Sciatic nerve (tissue), 2 donors: ENCODE data around the gene ASH1L. TPM values are rescaled to one million over a fixed set of nuclear protein-coding genes. Genes with fewer than 3 reads are reported as not detected.

ENCODE experiments used
- ATAC-seq: fragments of 200-7000 bp; cut with Tn5 transposase; one replicate; pipeline ENCODE4 v1.9.1; 2020; ENCODE audit warnings: mild to moderate bottlenecking, moderate library complexity
- DNase-seq: peaks from one replicate; pipeline ENCODE4 v3.0.0-alpha.2; 2020; ENCODE audit warnings: low spot score
- intact Hi-C: fragments of 100-400 bp; cut with DNase I; formaldehyde crosslinking; loops from one replicate; pipeline ENCODE4 v1.14.2; 2022
- total RNA-seq: library from RNA; stranded (reverse); fragmentation: NEBNext Ultra II Directional; extraction: Animal tissue kit (Norgen Biotek cat#: 25700); gene quantifications from one replicate; pipeline ENCODE4 v1.2.1, GENCODE V29; 2021
- donor health status: DM: no; HTN: no; CAD: no.
- donor health status: DM: no; HTN: no; CAD: no.

Gene ASH1L
- total RNA-seq, 1 donor from 2014 or later, result 129 TPM

GRCh38 chr1:155323729-155324036, 238.9 kb downstream of the ASH1L start:
- DNase-seq, result peak; percentile 95
- intact Hi-C loops, result loop anchor here (5.0 kb wide), 1 partner anchor 51 kb away; the partner anchor contains the start of gene CLK2
- ATAC-seq, result peak; percentile 80

DNA sequence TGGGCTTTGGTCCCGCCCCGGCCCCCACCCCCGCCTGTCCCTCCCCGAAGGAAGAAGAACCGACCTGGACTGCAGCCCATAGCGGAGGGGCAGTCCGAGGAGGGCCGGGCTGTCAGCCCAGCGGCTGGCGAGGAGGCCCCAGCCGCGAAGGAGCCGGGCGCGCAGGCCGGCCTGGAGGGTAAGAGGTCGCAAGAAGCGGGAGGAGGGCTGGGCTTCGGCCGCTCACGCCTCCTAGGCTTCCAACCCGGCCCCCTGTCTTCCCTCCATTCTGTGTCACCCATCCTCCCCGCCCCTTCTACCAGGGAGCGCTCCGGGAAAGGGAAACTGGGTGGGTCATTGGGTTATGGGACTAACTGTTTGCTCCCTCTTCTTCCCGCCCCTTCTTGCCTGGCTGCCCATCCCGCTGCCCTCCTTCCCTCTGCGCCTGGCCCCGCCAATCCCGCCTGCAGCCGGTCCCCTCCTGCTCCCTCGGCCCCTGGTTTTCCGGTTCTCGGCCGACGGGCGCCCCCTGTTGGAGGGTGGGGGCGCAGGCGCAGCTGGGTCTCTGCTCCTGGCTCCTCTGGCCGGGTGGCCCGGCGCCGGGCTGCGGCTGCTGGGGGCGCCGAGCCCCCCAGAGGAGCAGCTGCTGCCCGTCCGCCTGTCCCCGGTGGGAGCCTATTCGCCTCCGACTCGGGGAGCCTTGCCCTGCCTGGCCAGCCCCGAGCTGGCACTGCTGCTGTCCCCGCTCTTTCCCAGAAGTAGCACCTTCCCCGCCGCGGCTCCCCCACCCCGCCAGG, 239.5 kb downstream of the ASH1L start:
- intact Hi-C loops, result loop anchor here (5.0 kb wide), 1 partner anchor 51 kb away; the partner anchor contains the start of gene CLK2
- ATAC-seq, result peak; percentile 52
- peak; percentile 94 for DNase-seq

GRCh38 chr1:155322571-155322952, 240.0 kb downstream of the ASH1L start:
- ATAC-seq (no peak), DNase-seq (peak; percentile 71)
- intact Hi-C loops, result loop anchor here (5.0 kb wide), 1 partner anchor 50 kb away; the partner anchor contains the start of gene CLK2

DNA sequence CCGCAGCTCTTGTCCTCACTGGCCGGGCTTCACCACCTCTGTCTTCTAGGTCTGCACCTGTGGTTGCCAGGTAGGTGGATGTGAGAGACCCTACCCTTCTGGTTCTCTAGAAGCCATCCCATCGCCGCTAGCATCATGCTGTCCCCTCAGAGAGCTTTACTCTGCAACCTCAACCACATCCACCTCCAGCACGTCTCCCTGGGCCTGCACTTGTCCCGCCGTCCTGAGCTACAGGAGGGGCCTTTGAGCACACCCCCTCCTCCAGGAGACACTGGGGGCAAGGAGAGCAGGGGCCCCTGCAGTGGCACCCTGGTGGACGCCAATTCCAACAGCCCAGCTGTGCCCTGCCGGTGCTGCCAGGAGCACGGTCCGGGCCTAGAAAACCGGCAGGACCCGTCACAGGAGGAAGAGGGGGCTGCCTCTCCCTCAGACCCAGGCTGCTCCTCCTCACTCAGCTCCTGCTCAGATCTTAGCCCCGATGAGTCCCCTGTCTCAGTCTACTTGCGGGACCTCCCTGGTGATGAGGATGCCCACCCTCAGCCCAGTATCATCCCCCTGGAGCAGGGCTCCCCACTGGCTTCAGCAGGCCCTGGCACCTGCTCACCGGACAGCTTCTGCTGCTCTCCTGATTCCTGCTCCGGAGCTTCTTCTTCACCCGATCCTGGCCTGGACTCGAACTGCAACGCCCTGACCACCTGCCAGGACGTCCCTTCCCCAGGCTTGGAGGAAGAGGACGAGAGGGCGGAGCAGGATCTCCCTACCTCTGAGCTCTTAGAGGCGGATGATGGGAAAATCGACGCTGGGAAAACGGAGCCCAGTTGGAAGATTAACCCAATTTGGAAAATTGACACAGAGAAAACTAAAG, 240.7 kb downstream of the ASH1L start:
- ATAC-seq (no peak), DNase-seq (peak; percentile 60)
- intact Hi-C loops, result loop anchor here (5.0 kb wide), 1 partner anchor 50 kb away; the partner anchor contains the start of gene CLK2

- ATAC-seq, result peak; percentile 68
- peak; percentile 92 for DNase-seq
- intact Hi-C loops, result loop anchor here (5.0 kb wide), 1 partner anchor 49 kb away; the partner anchor contains the start of gene CLK2
These were observed 241.7 kb downstream of the ASH1L start, which contains the start of gene RUSC1 for GRCh38 chr1:155320661-155321617. Gene RUSC1 (plus strand): TSS chr1:155320894. CDS start chr1:155321774, 880 bp downstream.

DNA sequence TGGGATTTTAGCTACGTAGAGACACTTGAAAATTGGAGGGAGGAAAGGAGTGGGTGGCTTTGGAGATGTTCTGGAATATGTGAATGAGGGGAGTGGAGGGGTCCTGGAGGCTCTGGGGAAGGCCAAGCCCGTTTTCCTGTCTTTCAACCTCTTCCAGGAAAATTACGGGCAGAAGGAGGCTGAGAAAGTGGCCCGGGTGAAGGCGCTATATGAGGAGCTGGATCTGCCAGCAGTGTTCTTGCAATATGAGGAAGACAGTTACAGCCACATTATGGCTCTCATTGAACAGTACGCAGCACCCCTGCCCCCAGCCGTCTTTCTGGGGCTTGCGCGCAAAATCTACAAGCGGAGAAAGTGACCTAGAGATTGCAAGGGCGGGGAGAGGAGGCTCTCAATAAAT, 242.4 kb downstream of the ASH1L start:
- intact Hi-C loops, result loop anchor here (5.0 kb wide), 1 partner anchor 48 kb away; the partner anchor contains the start of gene CLK2
- no peak for DNase-seq
- no peak for ATAC-seq

DNA sequence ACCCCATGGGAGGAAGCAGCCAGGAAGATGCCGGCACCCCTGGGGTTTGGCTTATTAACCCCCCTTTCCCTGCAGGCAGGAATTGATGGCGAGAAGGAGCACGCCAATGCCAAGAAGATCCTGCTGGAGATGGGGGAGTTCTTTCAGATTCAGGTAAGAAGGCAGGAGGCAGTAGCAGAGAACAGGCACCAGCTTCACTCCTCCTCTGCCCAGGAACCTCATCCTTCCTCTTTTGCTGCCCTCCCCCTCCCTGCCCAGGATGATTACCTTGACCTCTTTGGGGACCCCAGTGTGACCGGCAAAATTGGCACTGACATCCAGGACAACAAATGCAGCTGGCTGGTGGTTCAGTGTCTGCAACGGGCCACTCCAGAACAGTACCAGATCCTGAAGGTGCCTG, 243.1 kb downstream of the ASH1L start:
- no peak for DNase-seq
- intact Hi-C loops, result no loop called here
- no peak for ATAC-seq

- DNase-seq (no peak), ATAC-seq (no peak)
- intact Hi-C loops, result no loop called here
These were observed 244.5 kb downstream of the ASH1L start for GRCh38 chr1:155318082-155318481.

DNA sequence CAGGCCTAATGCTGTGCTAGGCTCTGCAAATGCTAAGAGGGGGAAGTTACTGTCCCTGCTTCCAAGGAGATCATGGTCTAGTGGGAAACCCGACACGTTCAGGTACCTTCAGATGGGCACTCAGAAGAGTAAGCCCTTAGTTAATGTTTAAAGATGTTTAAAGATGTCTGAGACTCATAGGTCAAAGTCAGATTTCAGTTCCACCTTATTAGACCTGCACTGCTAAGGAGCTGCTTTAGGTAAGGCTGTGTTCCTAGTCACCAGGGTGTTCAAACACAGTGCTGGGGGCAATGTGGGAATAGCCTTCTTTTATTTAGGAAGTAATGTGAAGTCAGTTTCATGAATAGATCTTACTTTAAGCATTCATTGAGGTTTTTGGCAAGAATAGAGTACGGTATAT, 245.7 kb downstream of the ASH1L start:
- intact Hi-C loops, result no loop called here
- DNase-seq, result no peak
- ATAC-seq, result no peak

- ATAC-seq, result no peak
- intact Hi-C loops, result no loop called here
- DNase-seq, result no peak
These were observed 249.3 kb downstream of the ASH1L start for GRCh38 chr1:155313261-155313660.

GRCh38 chr1:155309423-155310021, 253.1 kb downstream of the ASH1L start:
- DNase-seq, result peak; percentile 75
- intact Hi-C loops, result no loop called here
- ATAC-seq, result peak; percentile 0

DNA sequence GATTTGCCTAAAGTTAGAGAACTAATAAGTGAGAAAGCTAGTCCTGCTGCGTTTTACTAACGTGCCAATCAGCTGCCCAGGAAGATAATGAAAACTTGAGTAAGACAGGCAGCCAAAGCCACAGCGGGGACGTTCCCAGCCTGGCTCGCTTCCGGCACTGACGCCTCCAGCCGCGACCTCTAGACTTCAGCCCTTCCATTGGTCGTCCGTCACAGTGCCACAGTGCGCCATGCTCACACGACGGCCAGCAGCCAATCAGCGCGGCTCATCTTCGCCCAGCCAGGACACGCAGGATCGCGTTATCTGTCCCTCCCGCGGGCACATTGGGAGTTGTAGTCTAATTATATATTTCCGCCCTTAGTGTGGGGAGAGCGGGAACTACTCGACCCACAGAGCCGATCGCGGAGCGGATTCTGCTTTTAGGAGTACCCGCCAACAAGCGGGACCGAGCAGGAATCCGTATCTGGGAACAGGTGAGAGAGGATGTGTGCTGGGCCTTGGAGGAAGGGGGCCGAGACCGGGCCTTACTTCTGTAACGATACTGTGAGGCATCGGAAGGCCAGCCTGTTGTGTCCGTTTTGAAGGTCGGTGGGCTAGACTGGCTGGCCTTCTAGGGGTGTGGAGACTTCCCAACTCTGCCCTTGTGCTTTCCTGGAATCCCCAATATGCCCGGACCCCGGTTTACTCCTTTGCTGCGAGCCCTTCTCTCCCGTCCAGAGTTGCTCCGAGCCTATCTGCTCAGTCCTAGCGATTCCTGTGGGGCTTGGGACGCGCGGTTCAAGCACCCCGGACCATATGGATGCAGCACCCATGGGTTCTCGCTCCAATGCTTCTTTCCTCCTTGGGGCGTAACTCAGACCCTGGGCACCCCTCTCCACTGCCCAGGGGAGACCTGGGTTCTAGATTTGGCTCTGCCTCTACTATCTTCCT, 253.8 kb downstream of the ASH1L start, which contains the start of gene FDPS:
Gene FDPS, plus strand, starts transcription at position 374 of the 930 bp plus-strand sequence. CDS start 924 bp downstream, outside the sequence.
- ATAC-seq (peak; percentile 100), DNase-seq (peak; percentile 98)
- intact Hi-C loops, result no loop called here

DNA sequence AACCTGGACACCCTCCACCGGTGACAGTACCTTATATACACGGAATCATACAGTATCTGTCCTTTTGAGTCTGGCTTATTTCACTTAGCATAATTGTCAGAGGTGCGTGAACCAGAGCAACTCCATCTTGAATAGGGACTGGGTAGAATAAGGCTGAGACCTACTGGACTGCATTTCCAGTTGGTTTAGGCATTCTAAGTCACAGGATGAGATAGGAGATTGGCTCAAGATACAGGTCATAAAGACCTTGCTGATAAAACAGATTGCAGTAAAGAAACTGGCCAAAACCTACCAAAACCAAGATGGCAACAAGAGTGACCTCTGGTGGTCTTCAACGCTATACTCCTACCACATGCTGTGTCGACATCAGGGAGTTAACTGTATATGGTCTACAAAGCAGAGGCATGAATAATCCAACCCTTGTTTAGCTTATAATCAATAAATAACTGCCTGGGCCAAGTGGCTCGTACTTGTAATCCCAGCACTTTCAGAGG, 255.3 kb downstream of the ASH1L start:
- intact Hi-C loops, result no loop called here
- no peak for ATAC-seq
- DNase-seq, result no peak

DNA sequence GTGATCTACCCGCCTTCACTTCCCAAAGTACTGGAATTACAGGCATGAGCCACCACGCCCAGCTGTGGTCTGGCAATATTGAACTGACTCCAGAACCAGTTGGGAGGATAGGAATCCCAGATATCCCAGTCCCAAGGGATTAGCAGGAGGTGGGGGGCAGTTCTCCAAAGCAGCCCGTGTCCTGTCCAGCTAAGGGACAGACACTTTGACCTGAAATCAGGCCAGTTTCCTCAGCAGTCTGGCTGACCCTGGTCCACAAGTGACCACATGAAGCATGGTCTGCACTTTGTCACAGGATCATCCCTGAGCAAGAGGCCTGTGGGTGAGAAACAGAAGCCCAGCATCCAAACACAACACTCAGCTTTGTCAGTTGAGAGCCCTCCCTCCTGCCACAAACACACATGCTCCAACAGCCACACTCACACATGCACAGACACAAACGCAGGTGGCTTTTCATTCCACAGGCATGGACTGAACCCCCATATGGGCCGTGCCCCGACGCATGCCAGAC, 256.7 kb downstream of the ASH1L start:
- ATAC-seq (no peak), DNase-seq (no peak)
- intact Hi-C loops, result no loop called here

DNA sequence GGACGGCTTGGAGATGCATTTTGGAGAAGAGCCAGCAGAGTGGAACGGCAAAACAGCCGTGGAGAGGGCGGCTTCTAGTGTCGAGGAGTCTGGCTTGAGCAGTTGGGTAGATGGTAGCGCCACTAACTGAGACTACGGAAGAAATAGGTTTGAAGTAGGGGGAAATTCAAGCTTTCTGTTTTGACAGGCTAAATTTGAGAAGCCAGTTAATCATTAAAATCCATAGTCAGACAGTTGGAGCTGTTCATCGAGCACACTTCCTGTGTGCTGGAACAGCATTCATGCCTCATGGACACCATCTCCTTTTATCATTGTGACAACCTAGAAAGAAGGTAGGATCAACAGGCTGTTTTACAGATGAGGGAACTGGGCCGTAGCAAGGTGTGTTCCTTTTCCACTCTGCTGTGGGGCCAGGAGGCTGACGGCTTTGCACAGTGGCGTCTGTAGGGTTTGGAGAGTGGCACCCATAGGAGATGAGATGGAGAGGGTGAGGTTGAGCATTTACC, 258.0 kb downstream of the ASH1L start:
- intact Hi-C loops, result no loop called here
- no peak for ATAC-seq

DNA sequence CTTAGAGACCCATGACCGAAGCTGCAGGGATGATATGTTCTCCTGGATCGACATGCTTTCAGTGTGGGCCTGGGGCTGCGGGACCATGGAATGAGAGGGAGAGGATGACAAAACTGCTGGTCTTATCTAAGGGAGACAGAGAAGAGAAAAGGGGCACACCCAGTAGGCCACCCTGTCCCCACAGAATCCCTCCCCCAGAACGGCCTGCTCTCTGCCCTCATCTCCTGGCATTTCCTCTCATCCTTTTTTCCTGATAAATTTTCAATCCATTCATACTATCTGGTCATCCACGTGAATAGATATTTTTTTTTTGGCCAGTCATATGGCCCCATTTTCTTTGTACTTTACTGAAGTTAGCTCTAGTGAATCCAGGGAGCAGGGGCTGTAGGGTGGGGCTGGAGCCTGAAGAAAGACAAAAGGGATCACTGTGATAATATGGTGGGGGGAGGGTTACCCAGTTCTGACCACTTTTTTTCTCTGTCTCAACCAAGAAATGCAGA, 261.2 kb downstream of the ASH1L start, which contains the start of gene PKLR:
Gene PKLR, minus strand, starts transcription at position 97 of the 500 bp plus-strand sequence. Its CDS starts 43 bp downstream, at position 54.
- DNase-seq (no peak), ATAC-seq (no peak)
- intact Hi-C loops, result no loop called here

More for the DNA sequence above, 258.0 kb downstream of the ASH1L start:
- no peak for DNase-seq
